ENCODE data around the gene LCAT. TPM values are rescaled to one million over a fixed set of nuclear protein-coding genes. Genes with fewer than 3 reads are reported as not detected.
A peak's percentile ranks its signal among the peaks of the same experiment; 100 is the strongest.

LCAT gene
- total RNA-seq, 1 experiment from 2014 or later = 14.0 TPM

DNA sequence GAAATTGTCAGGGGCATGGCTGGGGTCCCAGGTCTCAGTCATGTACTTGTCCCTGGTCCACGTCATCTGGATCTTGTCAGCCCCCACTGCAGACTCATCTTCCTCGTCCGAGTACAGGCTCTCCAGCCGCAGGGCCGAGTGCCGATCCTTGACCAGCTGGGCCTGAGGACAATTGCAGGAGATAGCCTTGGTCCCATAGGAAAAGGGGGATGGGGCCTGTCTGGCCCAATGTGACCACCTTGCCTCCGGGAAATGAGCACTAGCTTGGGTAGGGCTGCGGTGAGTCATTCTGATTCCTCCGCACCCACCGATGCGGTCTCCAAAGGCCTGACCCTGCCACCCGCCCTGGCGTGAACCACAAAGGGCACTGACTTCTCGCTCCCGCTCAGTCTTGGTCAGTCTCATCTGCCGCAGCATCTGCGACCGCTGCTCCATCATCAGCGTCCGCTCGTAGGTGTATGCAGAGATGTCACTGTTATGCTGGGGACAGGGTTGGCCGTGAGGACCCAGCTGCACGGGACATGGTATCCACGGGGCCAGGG, 1.5 kb upstream of the LCAT start:
- Histone ChIP-seq H3K4me1 (ENCODE audit: control insufficient read depth, insufficient read depth, low read length) (no peaks in the 10 kb centered on the region; the same call in 1 of the 2 replicates), H3K36me3 (ENCODE audit: control insufficient read depth, insufficient read depth, low read length) (no peaks in the 10 kb centered on the region), H3K4me3 (ENCODE audit: low read depth in 2 of 2, low read length in 2 of 2) (no peak overlapping the region), H3K27me3 (ENCODE audit: control insufficient read depth, insufficient read depth, low read length) (no peaks in the 10 kb centered on the region), H3K27ac (ENCODE audit: low read length) (no peak overlapping the region), H3K9me3 (ENCODE audit: control insufficient read depth, insufficient read depth, low read depth, low read length) (no peaks in the 10 kb centered on the region)
- intact Hi-C loops (cut with micrococcal nuclease; ENCODE audit: unreplicated experiment) = no loop called here
- BruUV-seq (replicated peaks) = TSS peak; percentile 44
- ATAC-seq (no peak), DNase-seq (ENCODE audit: low read depth, low spot score) (no peak)
- CTCF ChIA-PET = no interaction called here
- TF ChIP-seq REST (IDR thresholded peaks at IDR 0.05; ENCODE audit: insufficient read depth in 1 of 2, low read depth in 2 of 2, low read length in 1 of 2) (no peak), POLR2AphosphoS5 (IDR thresholded peaks at IDR 0.05; ENCODE audit: low read depth, low read length) (no peak), TCF7L2 (IDR thresholded peaks at IDR 0.05; ENCODE audit: low read depth, low read length) (no peak), CTCF (IDR thresholded peaks at IDR 0.05) (no peak)
- in situ Hi-C loops (cut with HindIII; ENCODE audit: low pct_unique_long_range_greater_than_20kb, low sequenced_read_pairs) = no loop called here
- POLR2A ChIA-PET = interaction anchor here (0.6 kb wide), 1 partner anchor 272 kb away, joined by 10 read pairs; no protein-coding TSS in a partner anchor

- CTCF ChIA-PET = no interaction called here
- H3K36me3 ChIP-seq (ENCODE audit: control insufficient read depth, insufficient read depth, low read length) = no peaks in the 10 kb centered on the region
Measured at GRCh38 chr16:67944690-67945391, 921 bp upstream of the LCAT start.

More at GRCh38 chr16:67944690-67945391, 921 bp upstream of the LCAT start:
- Histone ChIP-seq H3K9me3 (ENCODE audit: control insufficient read depth, insufficient read depth, low read depth, low read length) (no peaks in the 10 kb centered on the region), H3K27me3 (ENCODE audit: control insufficient read depth, insufficient read depth, low read length) (no peaks in the 10 kb centered on the region), H3K4me3 (ENCODE audit: low read depth in 2 of 2, low read length in 2 of 2) (no peak overlapping the region), H3K4me1 (ENCODE audit: control insufficient read depth, insufficient read depth, low read length) (no peaks in the 10 kb centered on the region; the same call in 1 of the 2 replicates), H3K27ac (ENCODE audit: low read length) (no peak overlapping the region)
- no TSS peak for BruUV-seq (replicated peaks)
- no peak for TF ChIP-seq TCF7L2 (IDR thresholded peaks at IDR 0.05; ENCODE audit: low read depth, low read length)
- TF ChIP-seq POLR2AphosphoS5 (IDR thresholded peaks at IDR 0.05; ENCODE audit: low read depth, low read length) = no peak
- TF ChIP-seq SIN3A (IDR thresholded peaks at IDR 0.05; ENCODE audit: borderline replicate concordance, insufficient read depth, low read depth, low read length) = no peak
- no peak for TF ChIP-seq REST (IDR thresholded peaks at IDR 0.05; ENCODE audit: insufficient read depth in 1 of 2, low read depth in 2 of 2, low read length in 1 of 2)
- TF ChIP-seq CTCF (IDR thresholded peaks at IDR 0.05) = no peak
- DNase-seq (ENCODE audit: low read depth, low spot score) (no peak), ATAC-seq (no peak)
- intact Hi-C loops (cut with micrococcal nuclease; ENCODE audit: unreplicated experiment) = no loop called here
- POLR2A ChIA-PET = interaction anchor here (0.6 kb wide), 1 partner anchor 273 kb away, joined by 10 read pairs; no protein-coding TSS in a partner anchor
- in situ Hi-C loops (cut with HindIII; ENCODE audit: low pct_unique_long_range_greater_than_20kb, low sequenced_read_pairs) = no loop called here
